ENCODE data around the gene PRRC1.
"Not testable (repeated sequence)": the region's sequence is repeated elsewhere in the genome, so short reads cannot be mapped to it uniquely, and the experiment has no call there.

GRCh38 chr5:127569471-127569870 is 52.0 kb downstream of the PRRC1 start:
- TF ChIP-seq CTCF, EP300, POLR2AphosphoS5 (IDR thresholded peaks at IDR 0.05): not testable (repeated sequence)
